HCT116 (cell line): Measurements from ENCODE around the gene STK4.

Experiments
- ELF1 ChIP-seq: IDR thresholded peaks from 2 replicates; pipeline ENCODE4 v1.6.1; 2012; ENCODE audit warnings: low read depth, borderline replicate concordance
- EZH2phosphoT487 ChIP-seq: fragments of 200-600 bp; IDR thresholded peaks from 2 replicates; pipeline ENCODE4 v1.6.1; 2018; ENCODE audit warnings: antibody characterized with exemption, borderline replicate concordance
- POLR2A ChIP-seq: IDR thresholded peaks from 2 replicates; pipeline ENCODE4 v1.7.0; 2011; ENCODE audit warnings: borderline replicate concordance; ENCODE audit not compliant: insufficient read depth, insufficient read length; ENCODE audit errors: extremely low read depth
- POLR2AphosphoS5 ChIP-seq: IDR thresholded peaks from 2 replicates; pipeline ENCODE4 v1.6.1; 2011; ENCODE audit warnings: mild to moderate bottlenecking, low read depth, low read length, moderate library complexity
- SIN3A ChIP-seq: IDR thresholded peaks from 2 replicates; pipeline ENCODE4 v1.6.1; 2012; ENCODE audit warnings: low read depth
- YY1 ChIP-seq: IDR thresholded peaks from 2 replicates; pipeline ENCODE4 v1.6.1; 2011; ENCODE audit warnings: low read length, low read depth, moderate library complexity, mild to moderate bottlenecking; ENCODE audit not compliant: insufficient replicate concordance; ENCODE audit errors: extremely low read depth
- TF ChIP-seq, protein P1 (sequence below), 3 experiments: fragments of 200-600 bp in 1 of 3; sonication (generic) in 1 of 3; IDR thresholded peaks in 2 of 3; conservative IDR thresholded peaks in 1 of 3; 2 replicates each; pipeline ENCODE4 v1.5.1; 2012 to 2017; ENCODE audit warnings: low read depth in 2 of 3, low read length in 2 of 3, antibody characterized with exemption in 1 of 3, borderline replicate concordance in 1 of 3, control low read depth in 1 of 3, mild to moderate bottlenecking in 1 of 3, mixed read lengths in 1 of 3, mixed run types in 1 of 3, moderate library complexity in 1 of 3; ENCODE audit not compliant: insufficient read depth in 1 of 3
- TF ChIP-seq, protein P2 (sequence below): IDR thresholded peaks from 2 replicates; pipeline ENCODE4 v1.6.1; 2012; ENCODE audit warnings: low read depth
- TF ChIP-seq, protein P3 (sequence below): IDR thresholded peaks from 2 replicates; pipeline ENCODE4 v1.6.1; 2011; ENCODE audit warnings: mild to moderate bottlenecking, low read length, moderate library complexity; ENCODE audit not compliant: insufficient replicate concordance; ENCODE audit errors: extremely low read depth

DNA sequence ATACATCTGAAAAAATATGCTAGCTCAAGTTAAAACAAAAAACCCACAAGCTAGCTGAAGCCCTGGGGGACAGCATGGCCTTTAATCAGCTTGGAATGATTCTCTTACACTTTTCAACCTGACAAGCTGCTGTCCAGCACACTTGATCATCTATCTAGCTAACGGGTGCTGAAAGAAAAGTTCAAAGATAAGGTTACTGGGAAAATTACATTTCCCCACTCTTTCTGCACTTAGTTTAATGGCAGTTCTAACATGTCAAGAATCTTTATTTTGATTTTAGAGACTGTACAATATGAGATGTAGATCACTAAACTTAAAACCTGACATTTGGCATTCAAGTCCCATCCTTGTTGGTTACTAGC, 53.4 kb downstream of the STK4 start:
- TF ChIP-seq, protein P1, sequence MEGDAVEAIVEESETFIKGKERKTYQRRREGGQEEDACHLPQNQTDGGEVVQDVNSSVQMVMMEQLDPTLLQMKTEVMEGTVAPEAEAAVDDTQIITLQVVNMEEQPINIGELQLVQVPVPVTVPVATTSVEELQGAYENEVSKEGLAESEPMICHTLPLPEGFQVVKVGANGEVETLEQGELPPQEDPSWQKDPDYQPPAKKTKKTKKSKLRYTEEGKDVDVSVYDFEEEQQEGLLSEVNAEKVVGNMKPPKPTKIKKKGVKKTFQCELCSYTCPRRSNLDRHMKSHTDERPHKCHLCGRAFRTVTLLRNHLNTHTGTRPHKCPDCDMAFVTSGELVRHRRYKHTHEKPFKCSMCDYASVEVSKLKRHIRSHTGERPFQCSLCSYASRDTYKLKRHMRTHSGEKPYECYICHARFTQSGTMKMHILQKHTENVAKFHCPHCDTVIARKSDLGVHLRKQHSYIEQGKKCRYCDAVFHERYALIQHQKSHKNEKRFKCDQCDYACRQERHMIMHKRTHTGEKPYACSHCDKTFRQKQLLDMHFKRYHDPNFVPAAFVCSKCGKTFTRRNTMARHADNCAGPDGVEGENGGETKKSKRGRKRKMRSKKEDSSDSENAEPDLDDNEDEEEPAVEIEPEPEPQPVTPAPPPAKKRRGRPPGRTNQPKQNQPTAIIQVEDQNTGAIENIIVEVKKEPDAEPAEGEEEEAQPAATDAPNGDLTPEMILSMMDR (IDR thresholded peaks at IDR 0.05 in 2 of 3, conservative IDR thresholded peaks at IDR 0.05 in 1 of 3; ENCODE audit: borderline replicate concordance in 1 of 3, insufficient read depth in 1 of 3, low read depth in 2 of 3, low read length in 2 of 3): no peak
- TF ChIP-seq, protein P2, sequence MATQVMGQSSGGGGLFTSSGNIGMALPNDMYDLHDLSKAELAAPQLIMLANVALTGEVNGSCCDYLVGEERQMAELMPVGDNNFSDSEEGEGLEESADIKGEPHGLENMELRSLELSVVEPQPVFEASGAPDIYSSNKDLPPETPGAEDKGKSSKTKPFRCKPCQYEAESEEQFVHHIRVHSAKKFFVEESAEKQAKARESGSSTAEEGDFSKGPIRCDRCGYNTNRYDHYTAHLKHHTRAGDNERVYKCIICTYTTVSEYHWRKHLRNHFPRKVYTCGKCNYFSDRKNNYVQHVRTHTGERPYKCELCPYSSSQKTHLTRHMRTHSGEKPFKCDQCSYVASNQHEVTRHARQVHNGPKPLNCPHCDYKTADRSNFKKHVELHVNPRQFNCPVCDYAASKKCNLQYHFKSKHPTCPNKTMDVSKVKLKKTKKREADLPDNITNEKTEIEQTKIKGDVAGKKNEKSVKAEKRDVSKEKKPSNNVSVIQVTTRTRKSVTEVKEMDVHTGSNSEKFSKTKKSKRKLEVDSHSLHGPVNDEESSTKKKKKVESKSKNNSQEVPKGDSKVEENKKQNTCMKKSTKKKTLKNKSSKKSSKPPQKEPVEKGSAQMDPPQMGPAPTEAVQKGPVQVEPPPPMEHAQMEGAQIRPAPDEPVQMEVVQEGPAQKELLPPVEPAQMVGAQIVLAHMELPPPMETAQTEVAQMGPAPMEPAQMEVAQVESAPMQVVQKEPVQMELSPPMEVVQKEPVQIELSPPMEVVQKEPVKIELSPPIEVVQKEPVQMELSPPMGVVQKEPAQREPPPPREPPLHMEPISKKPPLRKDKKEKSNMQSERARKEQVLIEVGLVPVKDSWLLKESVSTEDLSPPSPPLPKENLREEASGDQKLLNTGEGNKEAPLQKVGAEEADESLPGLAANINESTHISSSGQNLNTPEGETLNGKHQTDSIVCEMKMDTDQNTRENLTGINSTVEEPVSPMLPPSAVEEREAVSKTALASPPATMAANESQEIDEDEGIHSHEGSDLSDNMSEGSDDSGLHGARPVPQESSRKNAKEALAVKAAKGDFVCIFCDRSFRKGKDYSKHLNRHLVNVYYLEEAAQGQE: peak; percentile 11; the same call in 1 of the 2 replicates
- TF ChIP-seq, protein P3, sequence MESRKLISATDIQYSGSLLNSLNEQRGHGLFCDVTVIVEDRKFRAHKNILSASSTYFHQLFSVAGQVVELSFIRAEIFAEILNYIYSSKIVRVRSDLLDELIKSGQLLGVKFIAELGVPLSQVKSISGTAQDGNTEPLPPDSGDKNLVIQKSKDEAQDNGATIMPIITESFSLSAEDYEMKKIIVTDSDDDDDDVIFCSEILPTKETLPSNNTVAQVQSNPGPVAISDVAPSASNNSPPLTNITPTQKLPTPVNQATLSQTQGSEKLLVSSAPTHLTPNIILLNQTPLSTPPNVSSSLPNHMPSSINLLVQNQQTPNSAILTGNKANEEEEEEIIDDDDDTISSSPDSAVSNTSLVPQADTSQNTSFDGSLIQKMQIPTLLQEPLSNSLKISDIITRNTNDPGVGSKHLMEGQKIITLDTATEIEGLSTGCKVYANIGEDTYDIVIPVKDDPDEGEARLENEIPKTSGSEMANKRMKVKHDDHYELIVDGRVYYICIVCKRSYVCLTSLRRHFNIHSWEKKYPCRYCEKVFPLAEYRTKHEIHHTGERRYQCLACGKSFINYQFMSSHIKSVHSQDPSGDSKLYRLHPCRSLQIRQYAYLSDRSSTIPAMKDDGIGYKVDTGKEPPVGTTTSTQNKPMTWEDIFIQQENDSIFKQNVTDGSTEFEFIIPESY: no peak
- TF ChIP-seq EZH2phosphoT487: no peak
- TF ChIP-seq POLR2AphosphoS5: no peak
- TF ChIP-seq POLR2A: no peak
- TF ChIP-seq SIN3A: no peak
- no peak for TF ChIP-seq ELF1
- no peak for TF ChIP-seq YY1
